ENCODE data around the gene ADGRA1. TPM values are rescaled to one million over a fixed set of nuclear protein-coding genes. Genes with fewer than 3 reads are reported as not detected.
A peak's percentile ranks its signal among the peaks of the same experiment; 100 is the strongest.
"Not testable (repeated sequence)": the region's sequence is repeated elsewhere in the genome, so short reads cannot be mapped to it uniquely, and the experiment has no call there.

ADGRA1 gene
- total RNA-seq (ENCODE audit: insufficient read depth, low replicate concordance), result not detected

DNA sequence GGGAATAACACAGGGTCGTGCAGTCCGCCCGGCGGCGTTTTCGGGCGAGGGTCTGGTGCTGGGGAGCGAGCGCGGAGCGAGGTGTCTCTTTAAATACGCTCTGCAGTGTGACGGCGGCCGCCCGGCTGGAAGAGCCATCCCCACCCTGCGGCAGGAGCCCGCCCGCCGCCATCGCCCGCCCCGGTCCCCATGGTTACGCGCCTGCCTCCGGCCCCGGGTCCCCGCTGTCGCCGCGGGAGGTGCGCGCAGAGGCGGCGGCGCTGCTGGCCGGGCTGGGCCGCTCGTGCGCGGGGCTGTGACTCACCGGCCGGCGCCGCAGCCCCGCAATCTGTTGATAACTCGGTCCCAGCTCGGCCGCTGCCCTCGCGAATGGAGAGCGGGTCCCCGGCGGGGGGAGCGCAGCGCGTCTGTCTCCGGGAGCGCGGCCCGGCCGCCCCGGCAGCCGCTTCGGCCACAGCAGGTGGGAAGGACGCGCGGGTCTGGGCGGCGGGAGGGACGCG lies at the start of gene ADGRA1:
ADGRA1 (plus strand) TSS at position 246 of the 500 bp plus-strand sequence. CDS start 986 bp downstream, outside the sequence.
- no peak for DNase-seq (ENCODE audit: low spot score)

- no peak for DNase-seq (ENCODE audit: low spot score)
Observed at GRCh38 chr10:133038036-133038823, 49.5 kb upstream of the ADGRA1 start.

- DNase-seq (ENCODE audit: low spot score), result no peak
Observed at GRCh38 chr10:133039107-133039802, 48.5 kb upstream of the ADGRA1 start.

GRCh38 chr10:133039803-133040165 lies 47.9 kb upstream of the ADGRA1 start:
- no peak for DNase-seq (ENCODE audit: low spot score)

DNA sequence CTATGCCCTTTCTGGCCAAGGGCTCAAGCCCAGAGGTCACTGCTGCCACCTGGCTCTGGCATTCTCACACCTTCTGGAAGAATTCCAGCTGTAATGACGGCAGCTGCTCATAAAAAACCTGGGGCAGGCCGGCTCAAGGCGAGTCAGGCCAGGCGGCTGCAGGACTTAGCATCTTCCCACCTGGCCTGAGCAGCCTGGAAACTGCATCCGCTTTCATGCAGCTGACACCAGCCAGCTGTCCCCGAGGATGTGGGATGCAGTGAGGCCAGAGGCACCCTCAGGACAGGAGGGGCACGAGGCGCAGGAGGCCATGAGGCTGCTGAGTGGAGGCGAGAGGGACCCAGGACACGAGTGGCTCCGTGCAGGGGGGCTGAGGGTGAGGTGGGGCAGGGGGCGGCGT lies 47.5 kb upstream of the ADGRA1 start:
- DNase-seq (ENCODE audit: low spot score), result no peak

- no peak for DNase-seq (ENCODE audit: low spot score)
Observed at GRCh38 chr10:133041101-133041500, 46.6 kb upstream of the ADGRA1 start.

DNA sequence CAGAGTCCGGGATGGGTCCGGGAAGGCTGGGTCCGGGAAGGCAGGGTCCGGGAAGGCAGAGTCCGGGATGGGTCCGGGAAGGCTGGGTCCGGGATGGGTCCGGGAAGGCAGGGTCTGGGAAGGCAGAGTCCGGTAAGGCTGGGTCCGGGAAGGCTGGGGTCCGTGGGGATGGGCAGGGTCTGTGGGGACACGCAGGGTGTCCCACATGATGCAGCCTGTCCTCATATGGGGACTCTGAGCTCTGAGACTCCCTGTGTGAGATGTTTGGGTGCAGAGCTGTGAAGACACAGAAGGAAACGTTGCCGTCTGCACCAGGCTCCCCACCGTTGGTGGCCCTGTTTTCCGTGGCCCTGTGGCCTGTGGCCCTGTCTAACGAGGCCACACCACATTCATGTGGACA lies 45.7 kb upstream of the ADGRA1 start:
- DNase-seq (ENCODE audit: low spot score), result no peak

DNA sequence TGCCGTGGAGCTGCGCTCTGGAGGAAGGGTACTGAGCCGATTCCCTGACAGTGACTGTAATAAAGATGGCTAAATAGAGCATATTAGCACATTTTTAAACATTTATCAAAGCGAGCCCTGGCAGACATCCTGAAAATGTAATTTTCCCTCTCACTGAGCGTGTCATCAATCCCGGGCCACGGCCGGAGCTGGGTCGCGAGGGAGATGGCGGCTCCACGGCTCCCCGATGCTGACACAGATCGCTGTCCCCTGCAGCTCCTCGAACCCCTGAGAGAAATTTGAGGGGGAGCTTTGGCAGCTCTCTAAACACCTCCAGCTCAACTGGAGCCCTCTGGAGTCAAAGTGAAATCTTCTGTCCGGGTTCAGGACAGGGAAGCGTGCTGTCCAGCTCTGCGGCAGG lies 44.9 kb upstream of the ADGRA1 start:
- no peak for DNase-seq (ENCODE audit: low spot score)

DNA sequence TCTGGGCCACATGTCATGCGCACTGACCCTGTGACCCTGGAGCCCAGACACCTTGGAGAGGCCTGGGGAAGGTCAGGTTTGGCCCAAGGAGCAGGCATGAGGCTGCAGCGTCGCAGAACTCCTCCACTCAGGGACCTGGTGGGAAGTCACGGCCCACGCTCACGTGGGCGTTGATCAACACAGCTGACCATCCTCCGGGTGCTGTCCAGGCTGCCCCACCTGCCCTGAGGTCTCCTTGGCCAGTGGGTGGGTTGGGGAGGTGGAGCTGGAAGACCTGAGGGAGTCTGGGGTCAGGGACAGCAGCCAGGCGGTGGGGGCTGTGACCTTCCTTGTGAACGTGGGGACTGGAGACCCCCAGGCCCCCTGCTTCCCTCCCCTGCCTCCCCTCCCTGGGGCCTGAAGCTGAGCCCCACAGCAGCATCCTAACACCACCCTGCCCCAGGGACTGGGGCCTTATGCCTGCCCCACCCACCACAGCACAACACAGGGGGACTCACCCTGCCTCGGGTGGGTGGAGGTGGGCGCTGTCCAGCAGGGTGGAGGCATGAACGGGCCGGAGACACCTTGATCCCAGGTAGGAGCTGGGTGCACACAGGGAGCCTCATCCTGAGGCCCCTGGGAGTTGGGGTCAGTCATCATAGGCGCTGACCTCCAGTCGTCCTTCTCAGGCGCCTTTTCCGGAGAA lies 44.0 kb upstream of the ADGRA1 start:
- DNase-seq (ENCODE audit: low spot score), result no peak

- peak; percentile 34 for DNase-seq (ENCODE audit: low spot score)
Observed at GRCh38 chr10:133044401-133044811, 43.3 kb upstream of the ADGRA1 start.

DNA sequence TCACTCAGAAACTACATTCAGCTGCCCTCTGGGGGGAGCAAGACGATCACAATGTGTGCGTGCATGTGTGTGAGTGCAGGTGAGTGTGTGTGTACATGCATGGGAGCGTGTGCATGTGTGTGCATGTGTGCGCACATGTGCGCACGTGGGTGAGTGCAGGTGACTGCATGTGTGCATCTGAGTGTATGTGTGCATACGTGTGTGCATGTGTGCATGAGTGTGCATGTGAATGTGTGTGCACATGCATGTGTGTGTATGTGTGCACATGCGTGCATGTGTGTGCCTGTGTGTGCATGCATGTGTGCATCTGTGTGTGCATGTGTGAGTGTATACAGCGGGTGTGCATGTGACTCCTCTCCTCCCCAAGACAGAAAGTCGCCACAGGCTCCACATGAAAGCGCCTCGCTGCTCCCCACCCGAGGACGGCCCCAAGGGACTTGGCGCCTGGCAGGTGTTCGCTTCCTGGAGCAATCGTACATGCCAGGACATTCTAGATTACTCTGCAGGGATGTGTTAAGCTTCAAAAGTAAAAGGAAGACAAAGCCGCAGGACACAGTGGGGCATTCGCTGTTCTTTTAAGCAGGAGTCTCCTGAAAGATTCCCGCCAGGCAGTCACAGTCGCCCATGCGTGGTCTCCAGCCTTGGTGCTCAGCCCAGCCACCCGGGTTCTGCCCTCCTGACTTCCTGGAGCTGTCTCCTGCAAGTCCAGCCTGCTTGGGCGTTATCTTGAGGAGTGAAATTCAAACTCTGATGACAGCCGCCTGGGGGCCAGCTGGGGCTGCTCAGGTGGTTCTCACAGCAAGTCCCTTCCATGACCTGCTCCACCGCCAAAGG lies 42.0 kb upstream of the ADGRA1 start:
- no peak for DNase-seq (ENCODE audit: low spot score)

GRCh38 chr10:133046390-133046765 lies 41.3 kb upstream of the ADGRA1 start:
- no peak for DNase-seq (ENCODE audit: low spot score)

DNA sequence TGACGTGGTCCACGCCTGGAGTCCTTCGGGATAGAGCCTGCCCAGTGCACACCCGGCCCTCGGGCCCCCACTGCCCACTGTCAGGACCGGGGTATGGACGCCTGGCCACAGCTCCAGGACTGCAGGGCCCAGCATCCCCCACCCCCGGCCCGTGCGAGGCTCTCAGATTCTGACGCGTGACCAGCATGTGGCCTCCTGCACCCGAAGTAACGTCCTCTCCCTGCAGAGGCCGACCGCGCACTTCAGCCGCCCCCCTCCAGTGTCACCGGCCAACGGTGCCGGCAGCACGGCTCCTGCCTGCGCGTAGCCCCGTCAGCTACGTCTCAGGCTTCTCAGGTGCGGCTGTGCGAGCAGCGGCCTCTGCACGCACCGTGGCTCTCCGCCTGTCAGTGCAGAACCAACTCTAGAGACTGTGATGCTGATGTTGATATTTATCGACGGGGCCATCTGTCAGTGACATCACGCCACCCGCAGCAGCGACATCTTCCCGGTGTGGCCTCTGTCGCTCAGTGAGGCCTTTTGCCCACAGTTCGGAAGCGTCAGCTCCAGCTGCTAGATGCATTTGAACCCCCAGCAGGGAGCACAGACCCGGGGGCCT lies 40.1 kb upstream of the ADGRA1 start:
- DNase-seq (ENCODE audit: low spot score), result no peak

DNA sequence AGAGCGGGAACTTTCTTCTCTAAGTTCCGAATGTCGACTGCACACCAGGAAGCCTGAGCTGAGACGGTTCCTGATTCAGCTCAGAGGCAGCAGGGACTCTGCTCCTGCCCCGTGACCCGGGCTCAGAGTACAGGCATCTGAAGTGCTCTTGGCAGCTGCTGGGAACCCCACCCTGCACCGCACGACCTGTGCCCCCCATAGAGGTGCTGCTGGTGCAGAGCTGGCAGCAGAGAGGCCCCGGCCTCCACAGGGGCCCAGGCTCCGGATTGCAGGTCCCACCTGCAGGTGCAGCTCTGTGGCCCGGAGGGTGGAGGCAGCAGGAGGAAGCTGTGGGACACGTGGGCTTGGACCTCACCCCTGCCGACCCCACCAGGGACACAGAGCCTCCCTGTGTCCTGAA lies 39.5 kb upstream of the ADGRA1 start:
- DNase-seq (ENCODE audit: low spot score), result no peak

- no peak for DNase-seq (ENCODE audit: low spot score)
Observed at GRCh38 chr10:133048926-133049325, 38.8 kb upstream of the ADGRA1 start.

DNA sequence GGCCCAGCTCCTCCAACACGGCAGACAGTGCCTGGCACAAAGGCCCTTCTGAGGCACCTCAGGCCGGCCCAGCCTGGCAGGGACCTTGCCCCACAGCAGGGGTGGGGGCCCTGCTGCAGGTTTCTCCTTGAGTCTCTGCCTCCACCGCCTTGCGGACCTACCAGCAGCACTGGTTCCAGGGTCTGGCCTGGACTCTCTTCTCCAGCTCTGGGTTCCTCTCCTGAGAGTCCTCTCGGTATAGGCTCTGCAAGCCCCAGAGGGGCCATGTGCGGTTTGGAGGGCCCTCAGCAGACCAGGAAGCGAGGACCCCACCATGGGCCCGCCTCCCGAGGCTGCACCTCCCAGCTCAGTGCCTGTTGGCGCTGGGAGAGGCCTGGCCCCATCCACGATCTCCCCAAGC lies 38.1 kb upstream of the ADGRA1 start:
- no peak for DNase-seq (ENCODE audit: low spot score)

- no peak for DNase-seq (ENCODE audit: low spot score)
Observed at GRCh38 chr10:133050371-133050770, 37.4 kb upstream of the ADGRA1 start.

DNA sequence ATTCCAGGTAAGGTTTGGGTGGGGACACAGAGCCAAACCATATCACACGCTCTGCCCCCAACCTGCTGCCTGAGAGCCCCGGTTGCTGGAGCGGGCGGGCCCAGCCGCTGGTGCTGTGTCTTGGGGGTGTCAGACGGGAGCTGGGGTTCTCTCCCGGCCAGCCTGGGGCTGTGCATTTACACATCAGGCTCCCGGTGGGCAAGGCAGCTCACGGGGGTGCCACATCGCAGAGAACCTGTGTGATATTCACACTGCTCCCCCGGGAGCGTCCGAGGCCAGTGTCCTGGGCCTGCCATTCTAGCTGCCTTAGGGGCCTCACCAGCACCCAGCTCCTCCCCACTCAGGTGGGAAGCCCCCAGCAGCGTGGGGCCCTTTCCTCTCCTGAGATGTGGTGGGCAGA lies 35.6 kb upstream of the ADGRA1 start:
- DNase-seq (ENCODE audit: low spot score), result no peak

GRCh38 chr10:133053527-133054133 lies 34.1 kb upstream of the ADGRA1 start:
- DNase-seq (ENCODE audit: low spot score), result not testable (repeated sequence)

- no peak for DNase-seq (ENCODE audit: low spot score)
Observed at GRCh38 chr10:133055470-133055869, 32.3 kb upstream of the ADGRA1 start.

DNA sequence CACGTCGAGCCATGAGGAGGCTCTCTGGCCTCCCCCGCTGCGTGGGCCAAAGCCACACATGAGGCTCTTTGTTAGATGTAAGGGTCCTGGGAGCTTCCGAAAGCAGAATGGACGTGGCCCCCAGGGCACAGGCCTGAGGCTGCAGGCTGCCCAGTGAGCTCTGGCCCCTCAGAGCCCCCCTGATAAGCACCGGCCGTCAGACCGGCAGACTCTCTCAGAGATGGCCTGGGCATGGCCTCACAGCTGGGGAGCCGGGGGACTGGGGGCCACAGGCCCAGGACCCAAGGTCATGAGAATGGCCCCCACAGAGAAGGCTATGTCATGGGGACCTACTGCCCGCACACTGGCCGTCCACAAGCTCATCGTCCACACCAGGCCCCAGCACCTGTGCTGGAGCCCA lies 31.7 kb upstream of the ADGRA1 start:
- DNase-seq (ENCODE audit: low spot score), result no peak
